HG03103 (cell line): ENCODE results near the gene MICAL3.
"Not testable (repeated sequence)": the region's sequence is repeated elsewhere in the genome, so short reads cannot be mapped to it uniquely, and the experiment has no call there.

Experiments used
- ATAC-seq: cut with Tn5 transposase; IDR thresholded peaks from one replicate; pipeline ENCODE4 v1.9.1; 2021; ENCODE audit warnings: low read depth; ENCODE audit not compliant: unreplicated experiment

Gene MICAL3

GRCh38 chr22:18034076-18034475, 9.7 kb upstream of the MICAL3 start:
- ATAC-seq = no peak

GRCh38 chr22:18033204-18033998, 9.0 kb upstream of the MICAL3 start:
- no peak for ATAC-seq

GRCh38 chr22:18032455-18033101, 8.2 kb upstream of the MICAL3 start:
- ATAC-seq = no peak

- no peak for ATAC-seq
These were observed 7.5 kb upstream of the MICAL3 start for GRCh38 chr22:18031695-18032454.

- ATAC-seq = no peak
These were observed 5.4 kb upstream of the MICAL3 start for GRCh38 chr22:18029686-18030267.

GRCh38 chr22:18028817-18029527, 4.6 kb upstream of the MICAL3 start:
- no peak for ATAC-seq

GRCh38 chr22:18025898-18026297, 1.5 kb upstream of the MICAL3 start:
- not testable (repeated sequence) for ATAC-seq

- no peak for ATAC-seq
These were observed 777 bp upstream of the MICAL3 start for GRCh38 chr22:18024956-18025720.

GRCh38 chr22:18023509-18024275, 669 bp downstream of the MICAL3 start:
- ATAC-seq = no peak

GRCh38 chr22:18022876-18023275, 1.5 kb downstream of the MICAL3 start:
- ATAC-seq = no peak

GRCh38 chr22:18021431-18021830, 2.9 kb downstream of the MICAL3 start:
- ATAC-seq = no peak

- ATAC-seq = not testable (repeated sequence)
These were observed 3.6 kb downstream of the MICAL3 start for GRCh38 chr22:18020743-18021142.

- ATAC-seq = no peak
These were observed 10.4 kb downstream of the MICAL3 start for GRCh38 chr22:18013947-18014346.

- no peak for ATAC-seq
These were observed 10.9 kb downstream of the MICAL3 start for GRCh38 chr22:18013436-18013835.

GRCh38 chr22:18012531-18012930, 11.8 kb downstream of the MICAL3 start:
- ATAC-seq = no peak

- no peak for ATAC-seq
These were observed 14.1 kb downstream of the MICAL3 start for GRCh38 chr22:18010266-18010665.

- ATAC-seq = no peak
These were observed 16.2 kb downstream of the MICAL3 start for GRCh38 chr22:18008136-18008535.

GRCh38 chr22:18005201-18005926, 19.0 kb downstream of the MICAL3 start:
- ATAC-seq = no peak
